K562 (cell line): Measurements from ENCODE around the gene TGFB2. TPM values are rescaled to one million over a fixed set of nuclear protein-coding genes. Genes with fewer than 3 reads are reported as not detected.

Source experiments
- CREB1 ChIP-seq, 2 experiments: sonication (generic) in 1 of 2; formaldehyde crosslinking in 1 of 2; IDR thresholded peaks; 2 replicates each; pipeline versions ENCODE4 v1.6.1 to v1.8.0; 2012 to 2022; ENCODE audit warnings: inconsistent platforms in 1 of 2, mild to moderate bottlenecking in 1 of 2, missing genetic modification reagents in 1 of 2, moderate library complexity in 1 of 2
- MGA ChIP-seq: fragments of 450-650 bp; IDR thresholded peaks from 2 replicates; pipeline ENCODE4 v1.6.1; 2016; ENCODE audit warnings: mild to moderate bottlenecking, moderate library complexity
- REST ChIP-seq, 2 experiments: fragments of 450-650 bp; formaldehyde crosslinking in 1 of 2; IDR thresholded peaks; 2 replicates each; pipeline versions ENCODE4 v1.4.0 to v1.6.1; 2014 to 2020; ENCODE audit warnings: mild to moderate bottlenecking in 2 of 2, borderline replicate concordance in 1 of 2, low read depth in 1 of 2
- TEAD4 ChIP-seq, 2 experiments: sonication (generic) in 1 of 2; formaldehyde crosslinking in 1 of 2; IDR thresholded peaks; 2 replicates each; pipeline versions ENCODE4 v1.6.1 to v1.8.0; 2012 to 2022; ENCODE audit warnings: borderline replicate concordance in 1 of 2, inconsistent platforms in 1 of 2, low read length in 1 of 2, mild to moderate bottlenecking in 1 of 2, missing genetic modification reagents in 1 of 2
- polyA plus RNA-seq, 8 experiments: library from polyadenylated mRNA; depleted of rRNA in 4 of 8; stranded (reverse) in 5 of 8; unstranded in 3 of 8; fragments of >200 nt; fragmentation: Nextera tagmentation in 2 of 8; fragmentation: Illumina TruSeq in 1 of 8; extraction: Ambion mirVana in 2 of 8; extraction: Trizol in 1 of 8; gene quantifications; 2 replicates each; pipeline versions ENCODE4 v1.2.1 to v1.2.3, GENCODE V29; 2011 to 2014; ENCODE audit warnings: inconsistent platforms in 1 of 8, missing spikeins in 1 of 8
- total RNA-seq, 7 experiments: library from RNA; depleted of rRNA in 6 of 7; stranded (reverse); fragments of >200 nt in 6 of 7; fragmentation: Illumina TruSeq in 2 of 7; extraction: Trizol in 2 of 7; gene quantifications; 2 replicates each; pipeline versions ENCODE4 v1.2.1 to v1.2.3, GENCODE V29; 2011 to 2021; ENCODE audit warnings: low replicate concordance in 1 of 7

Gene TGFB2
- total and polyA plus RNA-seq, 9 of the 15 experiments (the other 6 are each of a cell fraction or from before 2014, with no cell fraction given): 0.03 to 0.41 (median 0.11) TPM; not detected in 3

GRCh38 chr1:218339267-218339831 lies 5.8 kb upstream of the TGFB2 start (continued):
- TF ChIP-seq MGA (no peak), CREB1 (IDR thresholded peaks at IDR 0.05) (no peak), CREB1 (CRISPR knock-in tag; IDR thresholded peaks at IDR 0.05) (no peak), TEAD4 (IDR thresholded peaks at IDR 0.05; ENCODE audit: low read length) (0 out of 2 replicates have a peak, but pooled peaks have one; percentile 17), TEAD4 (CRISPR knock-in tag; IDR thresholded peaks at IDR 0.05; ENCODE audit: borderline replicate concordance) (no peak), REST (IDR thresholded peaks at IDR 0.05; ENCODE audit: borderline replicate concordance) (peak; percentile 60; the same call in 1 of the 2 replicates), REST (CRISPR knock-in tag; IDR thresholded peaks at IDR 0.05; ENCODE audit: low read depth) (no peak)
